A673 (cell line): ENCODE data around the gene FERMT3. TPM values are rescaled to one million over a fixed set of nuclear protein-coding genes. Genes with fewer than 3 reads are reported as not detected.

ENCODE experiments used
- BruUV-seq: library from RNA; stranded (reverse); fragments of 400-500 nt; replicated peaks from 2 replicates; lab custom pipeline; 2021; lab: Mats Ljungman, UMichigan
- CTCF ChIA-PET: fragments of 300-600 bp; sonication (Branson Sonifier 250); formaldehyde crosslinking; loops from one replicate; lab custom pipeline; 2022; ENCODE audit warnings: antibody characterized with exemption; lab: Charles Lee
- POLR2A ChIA-PET: fragments of 300-600 bp; sonication (Branson Sonifier 250); formaldehyde crosslinking; loops from one replicate; lab custom pipeline; 2022; ENCODE audit warnings: antibody characterized with exemption; ENCODE audit not compliant: low non-redundant PET; lab: Charles Lee
- DNase-seq: peaks from one replicate; pipeline ENCODE4 v3.0.0-alpha.2; 2015; ENCODE audit warnings: low spot score
- H3K27ac ChIP-seq: fragments of 200-600 bp; sonication (generic); 2 replicates; pipeline ENCODE4 v1.5.1; 2016; ENCODE audit warnings: mixed run types, low read depth, mild to moderate bottlenecking, mixed read lengths, antibody characterized with exemption, low read length; ENCODE audit not compliant: poor library complexity, severe bottlenecking
- H3K27me3 ChIP-seq: fragments of 200-600 bp; sonication (generic); replicated peaks from 2 replicates; pipeline ENCODE4 v1.6.1; 2017; ENCODE audit warnings: mixed run types, low read depth, mild to moderate bottlenecking, mixed read lengths, antibody characterized with exemption, low read length; ENCODE audit not compliant: insufficient read depth, poor library complexity
- H3K36me3 ChIP-seq: fragments of 200-600 bp; sonication (generic); 2 replicates; pipeline ENCODE4 v1.6.1; 2016; ENCODE audit warnings: mixed run types, mild to moderate bottlenecking, mixed read lengths, antibody characterized with exemption, low read length; ENCODE audit not compliant: insufficient read depth, poor library complexity, severe bottlenecking
- H3K4me1 ChIP-seq: fragments of 200-600 bp; sonication (generic); 2 replicates; pipeline ENCODE4 v1.6.1; 2017; ENCODE audit warnings: mixed run types, mild to moderate bottlenecking, mixed read lengths, antibody characterized with exemption, low read length; ENCODE audit not compliant: insufficient read depth, poor library complexity, severe bottlenecking
- H3K4me3 ChIP-seq: fragments of 200-600 bp; sonication (generic); 2 replicates; pipeline ENCODE4 v1.5.1; 2016; ENCODE audit warnings: low read depth, mixed run types, mild to moderate bottlenecking, mixed read lengths, low read length; ENCODE audit not compliant: poor library complexity, severe bottlenecking
- H3K9me3 ChIP-seq: fragments of 200-600 bp; sonication (generic); 2 replicates; pipeline ENCODE4 v1.6.1; 2016; ENCODE audit warnings: mixed run types, low read depth, mild to moderate bottlenecking, mixed read lengths, antibody characterized with exemption, low read length; ENCODE audit not compliant: poor library complexity, severe bottlenecking
- EZH2 ChIP-seq: fragments of 200-600 bp; sonication (generic); IDR thresholded peaks from 2 replicates; pipeline ENCODE4 v1.6.1; 2017; ENCODE audit warnings: borderline replicate concordance, low read depth, mild to moderate bottlenecking, mixed read lengths, antibody characterized with exemption, low read length; ENCODE audit not compliant: poor library complexity, severe bottlenecking
- intact Hi-C: fragments of 100-400 bp; cut with micrococcal nuclease; formaldehyde crosslinking; loops from one replicate; pipeline ENCODE4 v1.10.0; 2022; ENCODE audit not compliant: unreplicated experiment
- total RNA-seq: library from RNA; stranded (reverse); gene quantifications from 2 replicates; pipeline ENCODE4 v1.2.3, GENCODE V29; 2021
- TF ChIP-seq, protein P1 (sequence below): fragments of 300-800, 200-600 bp; sonication (generic); conservative IDR thresholded peaks from 2 replicates; pipeline ENCODE4 v1.5.1; 2017; ENCODE audit warnings: low read depth, mild to moderate bottlenecking, antibody characterized with exemption, low read length, moderate library complexity, mixed read lengths

Gene FERMT3
- total RNA-seq, 1 experiment from 2014 or later = 99.3 TPM

- ChIA-PET CTCF (no interaction called here), POLR2A (no interaction called here)
- Histone ChIP-seq H3K4me1 (peaks cover 14% of the 10 kb centered on the region), H3K4me3 (no peak overlapping the region), H3K27me3 (no peaks in the 10 kb centered on the region), H3K27ac (no peak overlapping the region), H3K36me3 (peaks cover 48% of the 10 kb centered on the region), H3K9me3 (no peaks in the 10 kb centered on the region)
- TF ChIP-seq, protein P1, sequence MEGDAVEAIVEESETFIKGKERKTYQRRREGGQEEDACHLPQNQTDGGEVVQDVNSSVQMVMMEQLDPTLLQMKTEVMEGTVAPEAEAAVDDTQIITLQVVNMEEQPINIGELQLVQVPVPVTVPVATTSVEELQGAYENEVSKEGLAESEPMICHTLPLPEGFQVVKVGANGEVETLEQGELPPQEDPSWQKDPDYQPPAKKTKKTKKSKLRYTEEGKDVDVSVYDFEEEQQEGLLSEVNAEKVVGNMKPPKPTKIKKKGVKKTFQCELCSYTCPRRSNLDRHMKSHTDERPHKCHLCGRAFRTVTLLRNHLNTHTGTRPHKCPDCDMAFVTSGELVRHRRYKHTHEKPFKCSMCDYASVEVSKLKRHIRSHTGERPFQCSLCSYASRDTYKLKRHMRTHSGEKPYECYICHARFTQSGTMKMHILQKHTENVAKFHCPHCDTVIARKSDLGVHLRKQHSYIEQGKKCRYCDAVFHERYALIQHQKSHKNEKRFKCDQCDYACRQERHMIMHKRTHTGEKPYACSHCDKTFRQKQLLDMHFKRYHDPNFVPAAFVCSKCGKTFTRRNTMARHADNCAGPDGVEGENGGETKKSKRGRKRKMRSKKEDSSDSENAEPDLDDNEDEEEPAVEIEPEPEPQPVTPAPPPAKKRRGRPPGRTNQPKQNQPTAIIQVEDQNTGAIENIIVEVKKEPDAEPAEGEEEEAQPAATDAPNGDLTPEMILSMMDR = no peak
- no peak for TF ChIP-seq EZH2
- intact Hi-C loops = no loop called here
- no peak for DNase-seq
- BruUV-seq = no TSS peak
These were observed 12.8 kb downstream of the FERMT3 start for GRCh38 chr11:64219354-64219684.

DNA sequence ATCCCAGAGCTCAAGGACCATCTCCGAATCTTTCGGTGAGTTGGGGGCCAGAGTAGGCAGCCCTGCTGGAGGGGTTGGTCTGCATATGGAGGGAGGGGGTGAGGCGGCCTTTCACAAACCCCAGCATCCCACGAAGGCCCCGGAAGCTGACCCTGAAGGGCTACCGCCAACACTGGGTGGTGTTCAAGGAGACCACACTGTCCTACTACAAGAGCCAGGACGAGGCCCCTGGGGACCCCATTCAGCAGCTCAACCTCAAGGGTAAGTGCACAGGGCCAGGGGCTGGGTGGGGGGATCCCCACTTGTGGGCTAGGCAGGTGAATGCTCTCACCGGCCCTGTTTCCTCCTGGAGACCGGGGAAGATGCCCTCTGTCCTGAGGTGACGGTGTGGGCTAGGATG lies 13.2 kb downstream of the FERMT3 start:
- no peaks in the 10 kb centered on the region for H3K9me3 ChIP-seq
- POLR2A ChIA-PET = no interaction called here

DNA sequence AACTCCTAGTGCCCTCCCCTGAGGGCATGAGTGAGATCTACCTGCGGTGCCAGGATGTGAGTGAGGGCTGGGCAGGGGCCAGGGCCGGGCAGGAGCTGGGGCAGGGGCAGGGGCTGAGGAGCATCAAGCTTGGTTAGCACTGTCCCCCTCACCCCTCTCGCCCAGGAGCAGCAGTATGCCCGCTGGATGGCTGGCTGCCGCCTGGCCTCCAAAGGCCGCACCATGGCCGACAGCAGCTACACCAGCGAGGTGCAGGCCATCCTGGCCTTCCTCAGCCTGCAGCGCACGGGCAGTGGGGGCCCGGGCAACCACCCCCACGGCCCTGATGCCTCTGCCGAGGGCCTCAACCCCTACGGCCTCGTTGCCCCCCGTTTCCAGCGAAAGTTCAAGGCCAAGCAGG lies 13.8 kb downstream of the FERMT3 start:
- intact Hi-C loops = no loop called here
- no peaks in the 10 kb centered on the region for H3K9me3 ChIP-seq

More for the DNA sequence above, 13.2 kb downstream of the FERMT3 start:
- no peak for TF ChIP-seq EZH2
- TF ChIP-seq, protein P1 = no peak
- Histone ChIP-seq H3K27me3 (no peaks in the 10 kb centered on the region), H3K27ac (no peak overlapping the region), H3K4me1 (peaks cover 11% of the 10 kb centered on the region), H3K36me3 (peaks cover 52% of the 10 kb centered on the region), H3K4me3 (no peak overlapping the region)
- intact Hi-C loops = no loop called here
- no peak for DNase-seq
- CTCF ChIA-PET = no interaction called here
- BruUV-seq = no TSS peak

More for the DNA sequence above, 13.8 kb downstream of the FERMT3 start:
- Histone ChIP-seq H3K27ac (no peak overlapping the region), H3K27me3 (no peaks in the 10 kb centered on the region), H3K4me1 (peaks cover 10% of the 10 kb centered on the region), H3K36me3 (peaks cover 47% of the 10 kb centered on the region), H3K4me3 (no peak overlapping the region)
- ChIA-PET CTCF (no interaction called here), POLR2A (no interaction called here)
- BruUV-seq = no TSS peak
- no peak for DNase-seq
- no peak for TF ChIP-seq EZH2
- TF ChIP-seq, protein P1 = no peak
